SK-N-DZ (cell line): Measurements from ENCODE around the gene STARD4.

Source experiments
- DNase-seq: peaks from one replicate; pipeline ENCODE4 v3.0.0-alpha.2; 2015; ENCODE audit warnings: low spot score

The STARD4 gene

DNA sequence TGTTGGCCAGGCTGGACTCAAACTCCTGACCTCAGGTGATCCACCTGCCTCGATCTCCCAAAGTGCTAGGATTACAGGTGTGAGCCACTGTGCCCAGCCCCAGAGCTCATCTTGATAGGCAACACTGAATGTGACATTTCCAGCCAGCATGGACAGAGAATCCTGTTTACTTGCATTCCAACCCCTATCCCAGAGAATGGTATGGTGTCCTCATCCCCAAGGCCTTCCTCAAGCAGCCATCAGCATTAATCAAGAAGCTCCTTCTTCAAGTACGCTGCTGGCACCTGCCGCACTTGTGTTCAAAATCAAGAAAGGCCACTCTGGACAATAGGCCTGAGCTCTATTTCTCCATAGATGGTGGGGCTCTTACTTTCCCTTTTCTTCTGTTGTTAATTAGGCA is 40.2 kb downstream of the STARD4 start:
- DNase-seq, result no peak

DNA sequence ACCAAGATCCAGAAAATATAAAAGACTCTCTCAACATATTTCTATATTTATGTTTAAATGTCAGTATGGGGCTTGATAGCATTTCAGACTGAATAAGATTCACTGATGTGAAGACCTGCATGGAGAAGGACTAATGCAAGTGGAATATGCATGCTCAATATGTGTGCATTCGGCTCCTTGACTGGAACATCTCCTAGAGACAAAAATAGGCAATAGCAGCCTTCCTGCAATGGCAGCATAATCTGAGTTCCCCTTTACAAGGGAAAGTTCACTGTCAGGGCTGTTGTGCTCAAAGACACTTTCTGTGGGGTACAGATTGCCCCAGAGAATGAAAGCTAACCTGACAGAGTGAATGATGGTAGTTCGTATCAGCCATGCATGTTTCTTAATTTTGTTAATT is 42.4 kb downstream of the STARD4 start:
- DNase-seq, result no peak

DNA sequence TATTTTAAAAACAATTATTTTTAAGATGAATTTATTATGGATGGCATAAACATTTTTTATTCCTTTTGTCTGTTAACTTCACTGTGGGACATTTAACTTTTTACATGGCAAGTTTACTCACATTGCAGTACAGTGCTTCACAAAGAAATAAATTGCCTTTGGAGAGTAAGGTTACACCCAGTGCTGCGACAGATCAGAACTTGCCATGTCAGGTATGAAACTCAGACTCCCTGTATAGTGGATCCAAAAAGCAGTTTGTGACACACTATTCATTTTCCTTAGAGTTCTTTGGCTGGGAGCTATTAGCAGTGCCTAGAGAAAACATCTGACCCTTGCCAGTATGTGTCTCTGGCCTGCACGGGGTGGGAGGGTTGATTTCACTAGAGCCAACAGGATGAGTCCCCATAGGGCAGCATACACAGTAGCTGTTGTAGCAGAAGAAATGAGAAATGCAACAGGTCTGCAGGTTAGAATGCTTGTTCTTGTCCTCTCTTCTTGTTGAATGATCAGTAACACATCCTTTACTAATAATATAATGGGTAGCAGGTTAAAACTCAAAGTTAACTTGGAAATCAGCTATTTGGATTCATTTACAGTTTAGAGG is 42.9 kb downstream of the STARD4 start:
- no peak for DNase-seq

DNA sequence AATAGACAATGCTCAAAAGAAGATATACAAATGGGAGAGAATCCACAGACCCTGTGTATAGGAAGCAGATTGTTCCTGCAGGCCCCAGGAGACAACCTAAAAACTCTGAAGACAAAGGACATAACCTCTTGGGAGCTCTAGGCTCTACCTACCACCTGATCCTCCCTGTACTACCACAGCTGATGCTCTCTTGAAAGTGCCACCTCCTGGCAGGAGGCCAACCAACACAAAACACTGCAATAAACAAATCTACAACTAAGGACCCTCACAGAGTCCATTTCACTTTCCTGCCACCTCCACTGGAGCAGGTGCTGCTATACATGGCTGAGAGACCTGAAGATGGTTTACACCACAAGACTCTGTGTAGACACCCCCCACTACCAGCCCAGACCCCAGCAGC is 49.0 kb downstream of the STARD4 start:
- no peak for DNase-seq

DNA sequence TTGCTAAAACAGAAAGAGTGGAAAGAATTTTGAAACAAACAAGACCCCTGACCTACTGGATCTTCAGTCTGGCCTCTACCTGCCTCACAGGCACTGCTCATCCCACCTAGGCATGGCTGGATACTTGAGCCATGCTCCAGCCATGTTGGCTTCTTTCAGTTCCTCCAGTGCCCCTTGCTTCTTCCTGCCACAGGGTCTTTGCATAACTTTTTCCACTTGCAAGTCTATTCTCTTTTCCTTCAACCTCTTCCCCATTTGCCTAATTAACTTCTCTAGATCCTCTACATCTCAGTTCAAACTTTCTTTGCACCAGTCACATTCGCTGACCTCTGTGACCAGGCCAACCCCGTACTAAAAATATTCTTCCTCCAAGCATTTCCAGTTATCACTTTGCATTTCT is 50.4 kb downstream of the STARD4 start:
- DNase-seq, result no peak

DNA sequence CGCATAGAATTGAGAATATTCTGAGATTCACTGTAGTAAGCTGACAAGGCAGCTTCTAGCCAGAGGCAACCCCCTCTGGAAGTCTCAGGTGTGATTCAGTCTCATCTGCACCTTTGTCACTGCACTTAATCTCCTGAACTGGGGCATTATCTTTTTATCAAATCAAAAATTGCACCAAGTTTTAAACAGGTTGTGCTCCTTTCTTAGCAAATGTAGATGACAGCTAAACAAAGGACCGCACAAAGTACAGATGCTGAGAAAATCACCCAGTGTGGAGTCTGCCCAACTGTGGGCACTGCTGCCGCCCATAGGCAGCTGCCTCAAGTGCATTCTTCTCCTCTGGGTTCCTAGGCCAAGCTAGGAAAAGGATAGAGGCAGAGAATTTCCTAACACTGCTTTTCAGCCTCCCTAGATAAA is 51.1 kb downstream of the STARD4 start:
- peak; percentile 74 for DNase-seq

DNA sequence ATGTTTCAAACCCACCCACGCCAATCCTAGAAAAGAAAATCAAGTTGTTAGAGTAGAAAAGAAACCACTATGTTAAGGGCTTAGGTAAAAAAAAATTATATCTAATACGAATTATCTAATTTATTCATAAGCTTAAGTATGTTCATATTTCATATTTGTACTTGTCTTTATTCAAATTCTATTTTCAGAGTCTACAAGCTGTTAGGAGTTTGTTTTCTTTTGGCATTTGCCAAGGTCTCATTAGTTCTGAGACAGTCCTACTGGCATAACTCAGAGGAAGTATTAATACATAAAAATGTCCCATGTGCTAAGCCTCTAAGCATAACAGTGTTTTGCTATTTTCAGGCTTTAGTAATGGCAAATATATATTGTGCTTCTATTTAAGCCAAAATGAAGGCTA is 57.6 kb downstream of the STARD4 start:
- DNase-seq, result no peak

DNA sequence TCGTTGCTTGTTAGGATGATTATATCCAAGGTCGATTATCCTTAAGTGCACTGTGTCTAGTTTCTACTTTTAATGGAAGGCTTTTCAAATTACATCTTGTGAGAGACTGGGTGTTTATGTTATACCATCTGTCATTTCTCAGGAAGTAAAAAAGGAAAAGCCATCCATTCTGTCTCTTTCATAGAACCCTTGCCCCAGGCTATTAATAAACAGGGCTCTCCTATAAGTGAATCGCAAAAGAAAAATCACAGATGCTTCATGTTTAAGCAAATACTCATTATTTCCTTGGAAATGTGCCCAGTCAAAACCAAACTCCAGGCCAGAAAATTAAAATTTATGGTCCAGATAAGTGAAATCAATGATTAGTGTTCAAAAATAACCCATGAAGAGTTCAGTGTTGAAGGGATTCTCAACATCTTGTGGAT is 58.1 kb downstream of the STARD4 start:
- DNase-seq, result peak; percentile 78

DNA sequence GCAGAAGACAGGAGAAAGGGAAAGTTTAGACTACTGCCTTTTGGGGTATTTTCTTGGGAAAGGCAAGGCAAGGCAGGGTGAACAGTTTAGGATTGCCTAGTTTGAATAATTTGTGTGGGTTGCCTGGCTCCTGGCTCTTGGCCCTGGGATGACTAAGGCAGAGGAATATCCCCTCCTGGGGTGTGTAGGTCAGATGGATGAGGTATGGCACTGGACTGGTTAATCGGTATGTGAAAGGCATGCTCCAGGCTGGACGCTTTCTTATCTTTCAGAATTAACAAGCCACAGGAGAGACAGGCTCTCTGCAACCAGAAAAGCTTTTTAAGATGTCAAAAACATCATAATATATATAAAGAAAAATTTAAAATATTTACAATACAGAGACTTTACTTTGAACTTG is 58.6 kb downstream of the STARD4 start:
- DNase-seq, result peak; percentile 67

DNA sequence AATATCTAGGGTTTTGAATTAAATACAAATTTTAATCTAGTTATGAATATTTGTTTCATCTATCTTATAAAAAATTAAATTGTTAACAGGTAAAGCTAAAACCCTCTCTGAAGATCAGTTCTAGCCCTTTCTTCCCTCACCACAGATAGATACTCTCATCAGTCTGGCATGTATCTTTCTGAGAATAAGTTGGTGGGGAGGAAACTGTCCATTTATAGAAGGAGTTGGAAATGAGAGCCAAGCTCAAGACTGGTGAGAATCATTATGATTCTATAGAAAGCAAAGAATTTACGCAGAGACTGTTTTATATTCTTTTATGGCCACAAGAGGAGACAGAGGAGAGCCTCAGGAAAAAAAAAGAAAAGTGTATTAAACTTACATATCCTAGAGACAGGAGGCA is 59.0 kb downstream of the STARD4 start:
- DNase-seq, result no peak

DNA sequence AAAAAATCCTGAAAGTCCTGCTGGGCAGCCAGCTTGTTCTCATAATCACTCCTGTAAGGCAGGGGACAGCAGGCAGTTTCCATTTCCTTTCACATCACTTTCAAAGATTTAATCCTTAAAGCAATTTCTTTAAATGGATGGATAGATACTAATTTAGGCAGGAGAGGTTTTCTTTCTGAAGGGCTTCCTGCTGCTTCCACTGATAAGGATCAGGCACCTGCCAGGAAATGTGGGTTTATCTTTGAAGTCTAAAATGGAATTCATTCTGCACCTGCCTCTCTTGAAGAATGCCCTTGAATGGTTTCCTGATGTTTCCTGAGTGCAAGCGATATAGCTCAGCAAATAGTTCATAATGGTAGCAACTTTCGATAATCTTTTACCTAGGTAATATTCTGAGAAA is 64.5 kb downstream of the STARD4 start:
- DNase-seq, result peak; percentile 86

DNA sequence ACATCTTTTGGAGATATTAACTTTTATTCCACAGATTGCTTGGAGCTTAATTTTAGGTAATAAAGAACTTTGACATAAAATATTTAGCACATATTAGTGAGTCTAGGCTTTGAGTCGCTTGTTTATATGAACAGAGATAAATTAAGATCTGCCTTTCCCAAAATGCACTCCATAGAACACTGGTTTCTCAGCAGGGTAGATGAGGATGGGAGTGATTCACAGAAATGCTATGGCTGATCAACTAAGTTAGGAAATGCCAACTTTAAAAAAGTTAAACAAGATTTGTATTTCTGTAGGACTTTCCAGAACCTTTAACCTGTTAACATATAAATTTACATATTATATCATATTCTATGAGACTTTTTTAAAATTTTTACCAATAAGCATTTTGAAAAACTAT is 65.2 kb downstream of the STARD4 start:
- no peak for DNase-seq
